Measurements from ENCODE around the gene POU2F1.

POU2F1 gene

GRCh38 chr1:167471568-167471967, 250.9 kb downstream of the POU2F1 start:
- DNase-seq (ENCODE audit: low read depth): no peak
- H3K4me3 ChIP-seq (ENCODE audit: control insufficient read depth, low read depth, low read length): no peak overlapping the region
- TF ChIP-seq CTCF (conservative IDR thresholded peaks at IDR 0.05; ENCODE audit: control insufficient read depth, insufficient read depth, low read depth, low read length): no peak

DNA sequence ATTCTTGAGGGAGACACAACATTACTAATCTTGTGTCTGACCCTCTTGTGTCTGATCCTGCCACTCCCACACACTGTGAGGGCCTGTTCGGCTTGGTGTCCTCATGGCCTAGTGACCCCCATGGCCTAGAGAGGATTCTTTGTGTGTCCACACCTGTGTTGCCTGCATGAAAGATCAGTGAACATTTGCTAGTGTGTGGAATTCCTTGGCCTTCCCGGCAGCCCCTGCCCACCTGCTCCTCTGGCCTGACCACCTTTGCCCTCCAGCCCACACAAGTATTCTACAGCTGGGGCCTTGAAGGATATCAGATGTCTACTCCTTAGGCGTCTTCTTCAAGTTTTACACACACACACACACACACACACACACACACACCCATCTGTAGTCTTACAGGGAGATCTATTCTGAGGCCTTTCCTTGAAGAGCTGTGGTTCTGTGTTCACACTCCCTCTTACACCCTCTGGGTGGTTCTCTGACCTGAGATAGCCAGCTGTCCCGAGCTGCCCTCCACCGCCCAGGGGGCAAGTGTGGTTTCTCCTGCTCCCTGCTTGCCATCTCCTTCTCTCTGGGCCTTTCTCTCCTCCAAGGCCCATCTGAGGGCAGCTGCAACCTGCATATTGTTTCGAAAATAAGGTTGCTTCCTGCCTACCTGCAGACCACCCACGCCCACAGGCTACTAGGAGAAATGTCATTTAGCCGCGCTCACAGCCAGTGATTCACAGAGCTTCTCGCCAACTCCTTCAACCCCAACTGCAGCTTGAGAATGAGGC, 252.3 kb downstream of the POU2F1 start:
- DNase-seq (ENCODE audit: low read depth): no peak
- H3K4me3 ChIP-seq (ENCODE audit: control insufficient read depth, low read depth, low read length): no peak overlapping the region
- TF ChIP-seq CTCF (conservative IDR thresholded peaks at IDR 0.05; ENCODE audit: control insufficient read depth, insufficient read depth, low read depth, low read length): no peak

DNA sequence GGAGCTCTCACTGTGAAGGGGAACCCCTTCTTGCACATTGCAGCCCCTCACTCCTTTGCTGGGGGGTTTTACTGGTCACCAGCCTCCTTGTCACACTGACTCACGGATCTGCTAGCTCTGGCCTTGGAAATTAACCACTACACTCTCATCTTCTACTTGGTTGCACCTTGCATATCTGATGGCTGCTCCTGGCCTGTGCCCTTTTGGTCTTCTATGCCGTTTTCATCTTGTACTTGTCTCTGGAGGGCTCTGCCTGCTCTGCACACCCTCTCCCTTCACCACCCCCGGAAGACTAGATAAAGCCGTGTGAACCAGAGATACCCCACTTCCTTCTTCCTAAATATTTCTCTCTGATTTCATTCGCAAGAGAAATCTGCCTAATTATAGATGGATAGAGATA, 253.1 kb downstream of the POU2F1 start:
- no peak for TF ChIP-seq CTCF (conservative IDR thresholded peaks at IDR 0.05; ENCODE audit: control insufficient read depth, insufficient read depth, low read depth, low read length)
- DNase-seq (ENCODE audit: low read depth): no peak

DNA sequence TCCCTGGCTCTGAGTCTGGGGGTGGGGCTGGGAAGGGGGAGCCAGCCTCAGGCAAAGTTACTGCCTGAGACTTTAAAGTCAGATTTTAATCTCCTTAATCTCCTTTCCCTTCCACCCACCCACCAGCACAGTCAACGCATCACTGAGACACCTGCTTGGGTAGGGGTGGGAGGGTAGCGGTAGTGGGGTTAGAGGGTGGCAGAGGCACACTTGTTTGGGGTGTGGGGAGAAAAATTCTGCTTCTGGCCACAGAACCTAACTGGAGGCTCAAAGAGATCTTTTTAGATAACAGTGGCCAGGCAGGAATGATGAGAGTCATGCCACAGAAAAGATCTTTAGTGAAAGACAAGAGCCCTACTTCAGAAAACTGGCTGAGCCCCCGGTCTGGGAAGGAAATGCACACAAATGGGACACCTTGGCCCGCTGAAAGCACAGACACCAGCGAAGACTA, 253.5 kb downstream of the POU2F1 start:
- no peak for DNase-seq (ENCODE audit: low read depth)
- TF ChIP-seq CTCF (conservative IDR thresholded peaks at IDR 0.05; ENCODE audit: control insufficient read depth, insufficient read depth, low read depth, low read length): no peak
- H3K4me3 ChIP-seq (ENCODE audit: control insufficient read depth, low read depth, low read length): no peak overlapping the region

More for the DNA sequence above, 253.1 kb downstream of the POU2F1 start:
- no peak overlapping the region for H3K4me3 ChIP-seq (ENCODE audit: control insufficient read depth, low read depth, low read length)

- DNase-seq (ENCODE audit: low read depth): no peak
Observed at GRCh38 chr1:167476061-167476460, 255.4 kb downstream of the POU2F1 start.

More at GRCh38 chr1:167476061-167476460, 255.4 kb downstream of the POU2F1 start:
- no peak overlapping the region for H3K4me3 ChIP-seq (ENCODE audit: control insufficient read depth, low read depth, low read length)
- TF ChIP-seq CTCF (conservative IDR thresholded peaks at IDR 0.05; ENCODE audit: control insufficient read depth, insufficient read depth, low read depth, low read length): no peak
